HG03135 (cell line): ENCODE data around the gene B3GALNT1.
A peak's percentile ranks its signal among the peaks of the same experiment; 100 is the strongest.

Experiments used
- ATAC-seq: cut with Tn5 transposase; IDR thresholded peaks from one replicate; pipeline ENCODE4 v1.9.1; 2021; ENCODE audit warnings: mild to moderate bottlenecking, moderate library complexity; ENCODE audit not compliant: unreplicated experiment

The B3GALNT1 gene

GRCh38 chr3:161082063-161082462, 23.1 kb downstream of the B3GALNT1 start:
- peak; percentile 36 for ATAC-seq

GRCh38 chr3:161081633-161082032, 23.5 kb downstream of the B3GALNT1 start:
- peak; percentile 83 for ATAC-seq

GRCh38 chr3:161073181-161073580, 32.0 kb downstream of the B3GALNT1 start:
- no peak for ATAC-seq

GRCh38 chr3:161072751-161073150, 32.4 kb downstream of the B3GALNT1 start:
- ATAC-seq: no peak

- no peak for ATAC-seq
Measured at GRCh38 chr3:161072211-161072621, 32.9 kb downstream of the B3GALNT1 start.

GRCh38 chr3:161070980-161071663, 34.0 kb downstream of the B3GALNT1 start:
- no peak for ATAC-seq

GRCh38 chr3:161070252-161070930, 34.8 kb downstream of the B3GALNT1 start:
- no peak for ATAC-seq

- ATAC-seq: peak; percentile 98
Measured at GRCh38 chr3:161069511-161070251, 35.5 kb downstream of the B3GALNT1 start.

- no peak for ATAC-seq
Measured at GRCh38 chr3:161067335-161067734, 37.8 kb downstream of the B3GALNT1 start.

- ATAC-seq: no peak
Measured at GRCh38 chr3:161066930-161067329, 38.2 kb downstream of the B3GALNT1 start.

GRCh38 chr3:161064413-161064812, 40.7 kb downstream of the B3GALNT1 start:
- no peak for ATAC-seq

- ATAC-seq: no peak
Measured at GRCh38 chr3:161054860-161055604, 50.1 kb downstream of the B3GALNT1 start.

- ATAC-seq: no peak
Measured at GRCh38 chr3:161051856-161052255, 53.3 kb downstream of the B3GALNT1 start.

- ATAC-seq: no peak
Measured at GRCh38 chr3:161050935-161051334, 54.2 kb downstream of the B3GALNT1 start.

GRCh38 chr3:161049683-161050248, 55.4 kb downstream of the B3GALNT1 start:
- no peak for ATAC-seq

- ATAC-seq: peak; percentile 79
Measured at GRCh38 chr3:161043336-161044035, 61.7 kb downstream of the B3GALNT1 start.

- no peak for ATAC-seq
Measured at GRCh38 chr3:161042023-161042501, 63.1 kb downstream of the B3GALNT1 start.

- no peak for ATAC-seq
Measured at GRCh38 chr3:161038725-161039124, 66.4 kb downstream of the B3GALNT1 start.

GRCh38 chr3:161035711-161036110, 69.4 kb downstream of the B3GALNT1 start:
- no peak for ATAC-seq
